Breast epithelium (tissue), 4 donors: Measurements from ENCODE around the gene DMD. TPM values are rescaled to one million over a fixed set of nuclear protein-coding genes. Genes with fewer than 3 reads are reported as not detected.

Experiments used
- DNase-seq, 2 donors: peaks; one replicate each; pipeline ENCODE4 v3.0.0-alpha.2; 2019; ENCODE audit warnings: low spot score in 2 of 2
- H3K27ac ChIP-seq, 2 donors: fragments of 200-600 bp; sonication (generic) in 1 of 2; one replicate each; pipeline ENCODE4 v1.5.1; 2016 to 2019; ENCODE audit warnings: mild to moderate bottlenecking in 1 of 2
- H3K27me3 ChIP-seq, 2 donors: fragments of 200-600 bp; sonication (generic) in 1 of 2; one replicate each; pipeline versions ENCODE4 v1.5.1 to v1.6.0; 2017 to 2019; ENCODE audit warnings: control low read depth in 1 of 2, mild to moderate bottlenecking in 1 of 2
- H3K36me3 ChIP-seq: fragments of 200-600 bp; one replicate; pipeline ENCODE4 v1.5.1; 2019
- H3K4me1 ChIP-seq, 2 donors: fragments of 200-600 bp; sonication (generic); one replicate each; pipeline ENCODE4 v1.5.1; 2016 to 2019; ENCODE audit warnings: control low read depth in 1 of 2
- H3K4me3 ChIP-seq, 3 donors: fragments of 200-600 bp; sonication (generic); 1 replicate in 2 of 3; 2 replicates in 1 of 3; pipeline ENCODE4 v1.5.1; 2016 to 2019; ENCODE audit warnings: mild to moderate bottlenecking in 3 of 3, moderate library complexity in 2 of 3
- H3K9me3 ChIP-seq, 2 donors: fragments of 200-600 bp; sonication (generic) in 1 of 2; one replicate each; pipeline ENCODE4 v1.5.1; 2016 to 2019; ENCODE audit warnings: control low read depth in 1 of 2
- POLR2A ChIP-seq: fragments of 450-650 bp; IDR thresholded peaks from one replicate; pipeline ENCODE4 v1.6.1; 2016; ENCODE audit warnings: antibody characterized with exemption, mild to moderate bottlenecking, moderate library complexity
- POLR2AphosphoS5 ChIP-seq, 3 donors: sonication (generic); formaldehyde crosslinking; IDR thresholded peaks; one replicate each; pipeline ENCODE4 v1.6.1; 2017; ENCODE audit warnings: antibody characterized with exemption in 3 of 3
- intact Hi-C: fragments of 100-400 bp; cut with DNase I; formaldehyde crosslinking; loops from one replicate; pipeline ENCODE4 v1.15.1; 2023; ENCODE audit warnings: low total_unique reads
- total RNA-seq, 3 donors: library from RNA; depleted of rRNA; stranded (reverse); fragments of >200 nt; gene quantifications; one replicate each; pipeline ENCODE4 v1.1.0, GENCODE V29; 2016
- TF ChIP-seq, protein P1 (sequence below), 3 donors: fragments of 450-650 bp; IDR thresholded peaks; one replicate each; pipeline ENCODE4 v1.5.1; 2016 to 2017; ENCODE audit warnings: antibody characterized with exemption in 3 of 3, mild to moderate bottlenecking in 3 of 3, moderate library complexity in 3 of 3

The DMD gene
- total RNA-seq, 3 donors from 2014 or later = 57.0 to 135 (median 65.2) TPM

DNA sequence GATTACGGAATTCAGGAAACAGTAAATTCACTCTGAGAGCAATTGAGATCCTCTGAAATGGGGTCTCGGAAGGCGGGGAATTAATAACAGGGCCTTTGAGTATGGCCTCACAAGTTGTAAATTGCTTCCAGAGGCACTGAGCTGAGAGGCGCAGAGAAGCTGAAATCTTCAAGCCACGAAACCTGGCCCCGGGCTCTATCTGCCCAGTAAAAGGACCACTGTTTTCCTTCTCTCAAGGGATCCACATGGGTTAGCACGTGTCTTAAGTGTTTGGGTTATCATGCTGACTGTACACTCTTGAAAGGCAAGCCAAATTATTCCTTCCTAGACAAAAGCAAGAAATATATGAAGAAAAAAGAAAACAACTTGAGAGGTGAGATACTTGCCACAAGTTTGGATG lies 1126.6 kb downstream of the DMD start:
- no peaks in the 10 kb centered on the region for H3K4me1 ChIP-seq
- no peak for DNase-seq
- H3K9me3 ChIP-seq = peaks cover 0 to 3% of the 10 kb centered on the region in 2 donors
- intact Hi-C loops = no loop called here
- no peaks in the 10 kb centered on the region for H3K36me3 ChIP-seq
- H3K4me3 ChIP-seq = no peak overlapping the region
- H3K27ac ChIP-seq = no peak overlapping the region
- TF ChIP-seq, protein P1, sequence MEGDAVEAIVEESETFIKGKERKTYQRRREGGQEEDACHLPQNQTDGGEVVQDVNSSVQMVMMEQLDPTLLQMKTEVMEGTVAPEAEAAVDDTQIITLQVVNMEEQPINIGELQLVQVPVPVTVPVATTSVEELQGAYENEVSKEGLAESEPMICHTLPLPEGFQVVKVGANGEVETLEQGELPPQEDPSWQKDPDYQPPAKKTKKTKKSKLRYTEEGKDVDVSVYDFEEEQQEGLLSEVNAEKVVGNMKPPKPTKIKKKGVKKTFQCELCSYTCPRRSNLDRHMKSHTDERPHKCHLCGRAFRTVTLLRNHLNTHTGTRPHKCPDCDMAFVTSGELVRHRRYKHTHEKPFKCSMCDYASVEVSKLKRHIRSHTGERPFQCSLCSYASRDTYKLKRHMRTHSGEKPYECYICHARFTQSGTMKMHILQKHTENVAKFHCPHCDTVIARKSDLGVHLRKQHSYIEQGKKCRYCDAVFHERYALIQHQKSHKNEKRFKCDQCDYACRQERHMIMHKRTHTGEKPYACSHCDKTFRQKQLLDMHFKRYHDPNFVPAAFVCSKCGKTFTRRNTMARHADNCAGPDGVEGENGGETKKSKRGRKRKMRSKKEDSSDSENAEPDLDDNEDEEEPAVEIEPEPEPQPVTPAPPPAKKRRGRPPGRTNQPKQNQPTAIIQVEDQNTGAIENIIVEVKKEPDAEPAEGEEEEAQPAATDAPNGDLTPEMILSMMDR (IDR thresholded peaks at IDR 0.05) = no peak
- TF ChIP-seq POLR2A (no peak), POLR2AphosphoS5 (IDR thresholded peaks at IDR 0.05) (no peak)
- H3K27me3 ChIP-seq = no peaks in the 10 kb centered on the region

DNA sequence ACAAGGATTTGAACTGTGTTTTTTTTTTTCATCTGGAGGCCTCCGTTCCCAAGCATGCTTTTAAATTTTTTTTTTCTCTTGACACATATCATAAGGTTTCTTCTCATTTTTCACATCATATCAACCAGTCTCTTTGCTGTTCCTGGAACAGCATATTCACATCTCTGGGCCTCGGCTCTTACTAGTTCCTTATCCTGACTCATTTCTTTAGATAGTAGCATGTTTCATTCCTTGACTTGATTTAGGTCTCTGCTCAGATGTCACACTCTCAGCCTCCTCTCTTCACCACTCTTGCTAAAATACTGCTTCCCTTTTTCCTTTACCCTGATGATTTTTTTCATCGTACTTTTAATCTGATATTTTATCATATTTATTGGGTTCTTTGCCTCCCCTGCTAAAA lies 1163.1 kb downstream of the DMD start:
- H3K27me3 ChIP-seq = no peaks in the 10 kb centered on the region
- no peaks in the 10 kb centered on the region for H3K4me1 ChIP-seq
- DNase-seq = no peak
- no peaks in the 10 kb centered on the region for H3K36me3 ChIP-seq
- H3K9me3 ChIP-seq = no peaks in the 10 kb centered on the region
- intact Hi-C loops = no loop called here
- no peak overlapping the region for H3K4me3 ChIP-seq
- TF ChIP-seq, protein P1 (IDR thresholded peaks at IDR 0.05) = no peak
- TF ChIP-seq POLR2AphosphoS5 (IDR thresholded peaks at IDR 0.05) = no peak
- TF ChIP-seq POLR2A = no peak
- no peak overlapping the region for H3K27ac ChIP-seq

- H3K4me3 ChIP-seq = no peak overlapping the region
- H3K27ac ChIP-seq = no peak overlapping the region
- no peaks in the 10 kb centered on the region for H3K9me3 ChIP-seq
- H3K4me1 ChIP-seq = no peaks in the 10 kb centered on the region
- DNase-seq = no peak
- no peaks in the 10 kb centered on the region for H3K36me3 ChIP-seq
- TF ChIP-seq, protein P1 (IDR thresholded peaks at IDR 0.05) = no peak
- TF ChIP-seq POLR2AphosphoS5 (IDR thresholded peaks at IDR 0.05) = no peak
- no peak for TF ChIP-seq POLR2A
- intact Hi-C loops = no loop called here
- H3K27me3 ChIP-seq = no peaks in the 10 kb centered on the region
Measured at GRCh38 chrX:32045149-32045548, 1166.2 kb downstream of the DMD start.

DNA sequence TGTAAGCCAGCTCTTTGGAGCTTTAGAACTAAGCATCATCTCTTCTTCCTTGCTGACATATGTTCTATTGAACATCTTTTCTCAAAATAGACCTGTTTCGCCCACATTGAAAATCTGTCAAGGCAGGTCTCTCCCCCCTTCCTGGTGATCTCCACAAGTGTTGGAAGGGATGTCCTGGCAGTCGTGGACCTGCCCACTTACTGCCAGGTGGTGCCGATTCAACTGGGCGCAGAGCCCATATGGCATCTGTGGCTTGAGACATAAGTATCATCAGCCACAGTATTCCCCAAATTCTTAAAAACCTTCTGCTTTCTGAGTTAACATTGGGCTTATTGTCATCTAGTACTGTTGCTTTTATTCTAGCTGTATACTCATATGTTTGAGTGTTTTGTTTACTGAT lies 1170.2 kb downstream of the DMD start:
- Histone ChIP-seq H3K27ac (no peak overlapping the region), H3K36me3 (no peaks in the 10 kb centered on the region), H3K9me3 (no peaks in the 10 kb centered on the region), H3K27me3 (no peaks in the 10 kb centered on the region), H3K4me3 (no peak overlapping the region), H3K4me1 (no peaks in the 10 kb centered on the region)
- no peak for DNase-seq
- TF ChIP-seq, protein P1 (IDR thresholded peaks at IDR 0.05) = no peak
- TF ChIP-seq POLR2A = no peak
- no peak for TF ChIP-seq POLR2AphosphoS5 (IDR thresholded peaks at IDR 0.05)
- intact Hi-C loops = no loop called here

DNA sequence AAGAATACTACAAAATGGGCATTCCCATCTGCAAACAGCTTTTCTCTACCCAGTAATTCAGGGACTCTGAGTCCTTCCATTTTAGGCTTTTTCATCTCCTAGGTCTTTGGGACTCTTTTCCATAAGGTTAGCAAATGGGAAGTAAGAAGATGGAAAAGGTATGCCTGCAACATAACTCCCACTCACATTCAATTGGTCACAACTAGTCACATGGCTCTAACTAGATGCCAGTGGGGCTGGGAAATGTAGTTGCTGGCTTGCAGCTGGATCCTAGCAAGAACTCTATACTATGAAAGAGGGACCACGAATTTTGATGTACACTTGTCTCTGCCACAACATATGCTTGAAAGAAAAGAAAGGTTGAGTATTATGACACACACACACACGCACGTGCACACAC lies 1184.6 kb downstream of the DMD start:
- Histone ChIP-seq H3K27ac (no peak overlapping the region), H3K4me3 (no peak overlapping the region), H3K9me3 (no peaks in the 10 kb centered on the region), H3K27me3 (peaks cover 0 to 8% of the 10 kb centered on the region in 2 donors), H3K4me1 (no peaks in the 10 kb centered on the region), H3K36me3 (no peaks in the 10 kb centered on the region)
- no peak for DNase-seq
- TF ChIP-seq POLR2A = no peak
- intact Hi-C loops = no loop called here

- H3K36me3 ChIP-seq = no peaks in the 10 kb centered on the region
- H3K4me3 ChIP-seq = no peak overlapping the region
- TF ChIP-seq POLR2A = no peak
- TF ChIP-seq, protein P1 (IDR thresholded peaks at IDR 0.05) = no peak
- TF ChIP-seq POLR2AphosphoS5 (IDR thresholded peaks at IDR 0.05) = no peak
- H3K27me3 ChIP-seq = peaks cover 0 to 8% of the 10 kb centered on the region in 2 donors
- no peaks in the 10 kb centered on the region for H3K4me1 ChIP-seq
- intact Hi-C loops = no loop called here
- no peak for DNase-seq
- no peak overlapping the region for H3K27ac ChIP-seq
- H3K9me3 ChIP-seq = no peaks in the 10 kb centered on the region
Measured at GRCh38 chrX:32024072-32024471, 1187.3 kb downstream of the DMD start.
